C4-2B (cell line): ENCODE measurements around the gene PHETA2.

Source experiments
- ZFX ChIP-seq: fragments of 450-650 bp; IDR thresholded peaks from 2 replicates; pipeline ENCODE4 v1.6.1; 2017
- TF ChIP-seq, protein P1 (sequence below): fragments of 450-650 bp; conservative IDR thresholded peaks from 2 replicates; pipeline ENCODE4 v1.5.1; 2017; ENCODE audit warnings: mild to moderate bottlenecking

DNA sequence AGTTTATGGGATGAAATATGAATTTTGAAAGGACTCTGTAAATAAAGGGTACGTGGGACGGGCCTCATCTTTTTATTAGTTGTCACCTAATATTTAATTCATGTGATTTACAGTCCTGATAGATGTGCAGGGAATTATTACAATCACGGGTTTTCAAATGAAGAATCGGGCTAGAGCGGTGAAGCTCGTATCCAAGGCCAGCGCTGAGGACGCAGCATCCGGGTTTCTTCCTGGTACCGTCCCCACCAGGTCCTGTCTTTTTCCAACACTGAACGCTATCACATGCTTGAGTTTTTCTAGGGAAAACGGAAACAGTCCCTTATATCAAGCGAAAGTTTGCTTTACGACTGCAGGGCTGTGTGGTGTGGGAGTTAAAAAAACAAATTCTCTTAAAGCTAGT, 6.2 kb downstream of the PHETA2 start:
- TF ChIP-seq, protein P1, sequence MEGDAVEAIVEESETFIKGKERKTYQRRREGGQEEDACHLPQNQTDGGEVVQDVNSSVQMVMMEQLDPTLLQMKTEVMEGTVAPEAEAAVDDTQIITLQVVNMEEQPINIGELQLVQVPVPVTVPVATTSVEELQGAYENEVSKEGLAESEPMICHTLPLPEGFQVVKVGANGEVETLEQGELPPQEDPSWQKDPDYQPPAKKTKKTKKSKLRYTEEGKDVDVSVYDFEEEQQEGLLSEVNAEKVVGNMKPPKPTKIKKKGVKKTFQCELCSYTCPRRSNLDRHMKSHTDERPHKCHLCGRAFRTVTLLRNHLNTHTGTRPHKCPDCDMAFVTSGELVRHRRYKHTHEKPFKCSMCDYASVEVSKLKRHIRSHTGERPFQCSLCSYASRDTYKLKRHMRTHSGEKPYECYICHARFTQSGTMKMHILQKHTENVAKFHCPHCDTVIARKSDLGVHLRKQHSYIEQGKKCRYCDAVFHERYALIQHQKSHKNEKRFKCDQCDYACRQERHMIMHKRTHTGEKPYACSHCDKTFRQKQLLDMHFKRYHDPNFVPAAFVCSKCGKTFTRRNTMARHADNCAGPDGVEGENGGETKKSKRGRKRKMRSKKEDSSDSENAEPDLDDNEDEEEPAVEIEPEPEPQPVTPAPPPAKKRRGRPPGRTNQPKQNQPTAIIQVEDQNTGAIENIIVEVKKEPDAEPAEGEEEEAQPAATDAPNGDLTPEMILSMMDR: no peak
- TF ChIP-seq ZFX: no peak
